ENCODE data around the gene NID1.

Gene NID1

DNA sequence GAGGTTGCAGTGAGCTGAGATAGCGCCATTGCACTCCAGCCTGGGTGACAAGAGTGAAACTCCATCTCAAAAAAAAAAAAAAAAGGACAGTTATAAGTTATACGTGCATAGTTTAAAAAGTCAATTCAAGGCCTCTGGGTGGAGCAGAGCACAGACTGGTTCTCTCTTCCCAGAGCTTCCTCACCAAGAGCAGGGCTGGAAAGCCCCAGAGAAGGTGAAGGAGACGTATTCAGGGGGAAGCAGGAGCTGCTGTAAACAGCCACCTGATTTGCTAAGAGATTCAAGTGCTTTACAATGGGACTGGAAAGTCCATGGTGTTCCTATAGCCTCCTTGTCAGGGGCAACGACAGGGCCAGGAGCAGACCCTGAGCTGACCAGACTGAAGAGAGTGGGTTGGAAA, 113.2 kb downstream of the NID1 start:
- Histone ChIP-seq H3K27ac (ENCODE audit: low read length) (no peak overlapping the region), H3K4me3 (ENCODE audit: low read depth in 1 of 2, low read length in 2 of 2) (no peak overlapping the region)

DNA sequence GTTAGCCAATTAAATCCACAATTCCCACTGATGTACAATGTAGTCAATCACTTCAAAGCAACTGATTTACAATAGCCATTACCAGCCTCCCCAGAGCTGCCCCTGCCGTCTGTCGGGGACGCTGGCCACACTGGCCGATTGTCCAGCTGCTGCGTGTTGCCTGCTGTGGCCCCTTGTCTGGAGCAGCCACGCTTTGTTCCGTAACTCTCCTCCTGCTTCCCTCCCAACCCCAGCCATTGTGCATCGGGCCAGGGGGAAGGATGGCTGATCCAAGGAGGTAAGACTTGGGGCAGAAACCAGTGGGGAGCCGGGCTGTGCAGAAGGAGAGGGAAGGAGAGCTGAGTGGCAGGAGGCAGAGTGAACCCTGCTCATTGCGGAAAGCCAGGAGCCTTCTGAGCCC, 114.6 kb downstream of the NID1 start:
- no peaks in the 10 kb centered on the region for H3K36me3 ChIP-seq (ENCODE audit: insufficient read depth, low read length)
- H2AFZ ChIP-seq (ENCODE audit: low read depth, low read length): no peak overlapping the region
- ATAC-seq (ENCODE audit: insufficient read depth, low read depth) (no peak), DNase-seq (no peak)
- H4K20me1 ChIP-seq (ENCODE audit: insufficient read depth, low read length): no peaks in the 10 kb centered on the region
- no peak overlapping the region for H3K9ac ChIP-seq (ENCODE audit: low read depth, low read length)
- no peak overlapping the region for H3K4me3 ChIP-seq (ENCODE audit: low read depth in 1 of 2, low read length in 2 of 2)
- H3K9me3 ChIP-seq (ENCODE audit: insufficient read depth, low read length, severe bottlenecking): no peaks in the 10 kb centered on the region
- peaks cover 3% of the 10 kb centered on the region for H3K27me3 ChIP-seq (ENCODE audit: insufficient read depth, low read length, poor library complexity)
- no peak overlapping the region for H3K27ac ChIP-seq (ENCODE audit: low read length)
- no peak for TF ChIP-seq EZH2 (IDR thresholded peaks at IDR 0.05; ENCODE audit: borderline replicate concordance, low read depth, low read length, severe bottlenecking)
- TF ChIP-seq, protein P1, sequence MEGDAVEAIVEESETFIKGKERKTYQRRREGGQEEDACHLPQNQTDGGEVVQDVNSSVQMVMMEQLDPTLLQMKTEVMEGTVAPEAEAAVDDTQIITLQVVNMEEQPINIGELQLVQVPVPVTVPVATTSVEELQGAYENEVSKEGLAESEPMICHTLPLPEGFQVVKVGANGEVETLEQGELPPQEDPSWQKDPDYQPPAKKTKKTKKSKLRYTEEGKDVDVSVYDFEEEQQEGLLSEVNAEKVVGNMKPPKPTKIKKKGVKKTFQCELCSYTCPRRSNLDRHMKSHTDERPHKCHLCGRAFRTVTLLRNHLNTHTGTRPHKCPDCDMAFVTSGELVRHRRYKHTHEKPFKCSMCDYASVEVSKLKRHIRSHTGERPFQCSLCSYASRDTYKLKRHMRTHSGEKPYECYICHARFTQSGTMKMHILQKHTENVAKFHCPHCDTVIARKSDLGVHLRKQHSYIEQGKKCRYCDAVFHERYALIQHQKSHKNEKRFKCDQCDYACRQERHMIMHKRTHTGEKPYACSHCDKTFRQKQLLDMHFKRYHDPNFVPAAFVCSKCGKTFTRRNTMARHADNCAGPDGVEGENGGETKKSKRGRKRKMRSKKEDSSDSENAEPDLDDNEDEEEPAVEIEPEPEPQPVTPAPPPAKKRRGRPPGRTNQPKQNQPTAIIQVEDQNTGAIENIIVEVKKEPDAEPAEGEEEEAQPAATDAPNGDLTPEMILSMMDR (IDR thresholded peaks at IDR 0.05; ENCODE audit: borderline replicate concordance, extremely low read depth, low read length, poor library complexity, severe bottlenecking): no peak
- H3K4me2 ChIP-seq (ENCODE audit: insufficient read depth, low read length): no peak overlapping the region
- no peaks in the 10 kb centered on the region for H3K4me1 ChIP-seq (ENCODE audit: insufficient read depth, low read length)
- no peaks in the 10 kb centered on the region for H3K79me2 ChIP-seq (ENCODE audit: insufficient read depth, low read length)

More for the DNA sequence above, 113.2 kb downstream of the NID1 start:
- Histone ChIP-seq H3K36me3 (ENCODE audit: insufficient read depth, low read length) (no peaks in the 10 kb centered on the region), H3K9me3 (ENCODE audit: insufficient read depth, low read length, severe bottlenecking) (no peaks in the 10 kb centered on the region), H3K9ac (ENCODE audit: low read depth, low read length) (no peak overlapping the region), H3K4me2 (ENCODE audit: insufficient read depth, low read length) (no peak overlapping the region), H3K79me2 (ENCODE audit: insufficient read depth, low read length) (no peaks in the 10 kb centered on the region), H4K20me1 (ENCODE audit: insufficient read depth, low read length) (no peaks in the 10 kb centered on the region), H3K4me1 (ENCODE audit: insufficient read depth, low read length) (no peaks in the 10 kb centered on the region), H3K27me3 (ENCODE audit: insufficient read depth, low read length, poor library complexity) (peaks cover 3% of the 10 kb centered on the region), H2AFZ (ENCODE audit: low read depth, low read length) (no peak overlapping the region)
- ATAC-seq (ENCODE audit: insufficient read depth, low read depth) (no peak), DNase-seq (no peak)
- TF ChIP-seq EZH2 (IDR thresholded peaks at IDR 0.05; ENCODE audit: borderline replicate concordance, low read depth, low read length, severe bottlenecking): no peak
- TF ChIP-seq, protein P1 (IDR thresholded peaks at IDR 0.05; ENCODE audit: borderline replicate concordance, extremely low read depth, low read length, poor library complexity, severe bottlenecking): no peak

DNA sequence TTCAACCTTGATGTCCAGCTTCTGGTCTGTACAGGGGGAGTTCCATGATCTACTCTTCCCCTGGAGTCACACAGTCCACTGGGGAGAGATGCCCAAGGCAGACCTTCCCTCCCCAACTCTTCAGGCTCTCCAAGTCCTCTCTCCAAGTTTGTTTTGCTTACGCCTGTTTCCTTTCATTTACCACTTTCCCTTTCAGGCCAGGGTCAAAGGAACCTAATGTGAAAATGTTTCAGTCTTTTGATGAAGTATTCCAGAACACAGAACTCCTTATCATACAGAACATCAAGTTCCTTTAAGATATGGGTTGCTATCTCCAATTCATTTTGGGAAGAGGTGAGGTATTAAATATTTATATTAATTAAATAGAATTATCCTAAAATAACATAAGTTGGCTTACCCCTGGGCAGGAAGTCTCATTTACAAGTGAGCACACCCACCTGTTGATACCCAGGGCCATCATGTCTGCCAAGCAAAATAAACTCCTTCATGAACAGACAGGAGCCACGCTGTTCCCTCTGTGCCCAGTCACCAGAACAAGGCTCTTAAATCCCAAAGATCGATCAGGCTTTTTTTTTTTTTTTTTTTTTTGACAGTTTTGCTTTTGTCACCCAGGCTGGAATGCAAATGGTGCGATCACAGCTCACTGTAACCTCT, 116.0 kb downstream of the NID1 start:
- ATAC-seq (ENCODE audit: insufficient read depth, low read depth) (no peak), DNase-seq (no peak)
- H4K20me1 ChIP-seq (ENCODE audit: insufficient read depth, low read length): no peaks in the 10 kb centered on the region
- no peak overlapping the region for H3K27ac ChIP-seq (ENCODE audit: low read length)
- H3K4me1 ChIP-seq (ENCODE audit: insufficient read depth, low read length): no peaks in the 10 kb centered on the region
- H3K27me3 ChIP-seq (ENCODE audit: insufficient read depth, low read length, poor library complexity): peaks cover 4% of the 10 kb centered on the region
- H3K9me3 ChIP-seq (ENCODE audit: insufficient read depth, low read length, severe bottlenecking): no peaks in the 10 kb centered on the region
- no peak overlapping the region for H2AFZ ChIP-seq (ENCODE audit: low read depth, low read length)
- H3K4me2 ChIP-seq (ENCODE audit: insufficient read depth, low read length): no peak overlapping the region
- no peak overlapping the region for H3K9ac ChIP-seq (ENCODE audit: low read depth, low read length)
- H3K79me2 ChIP-seq (ENCODE audit: insufficient read depth, low read length): no peaks in the 10 kb centered on the region
- TF ChIP-seq, protein P1 (IDR thresholded peaks at IDR 0.05; ENCODE audit: borderline replicate concordance, extremely low read depth, low read length, poor library complexity, severe bottlenecking): no peak
- TF ChIP-seq EZH2 (IDR thresholded peaks at IDR 0.05; ENCODE audit: borderline replicate concordance, low read depth, low read length, severe bottlenecking): no peak
- no peak overlapping the region for H3K4me3 ChIP-seq (ENCODE audit: low read depth in 1 of 2, low read length in 2 of 2)
- no peaks in the 10 kb centered on the region for H3K36me3 ChIP-seq (ENCODE audit: insufficient read depth, low read length)
